IPS DF 6.9 (cell line): Measurements from ENCODE around the gene STPG1.
A peak's percentile ranks its signal among the peaks of the same experiment; 100 is the strongest.

Experiments
- DNase-seq: peaks from one replicate; pipeline ENCODE4 v3.0.0-alpha.2; 2013; ENCODE audit warnings: low read depth, low spot score
- H3K27ac ChIP-seq: one replicate; pipeline ENCODE4 v1.5.1; 2013; ENCODE audit warnings: low read length, control low read depth
- H3K27me3 ChIP-seq: 2 replicates; pipeline ENCODE4 v1.6.1; 2013; ENCODE audit warnings: mild to moderate bottlenecking, low read length; ENCODE audit not compliant: control insufficient read depth, insufficient read depth
- H3K36me3 ChIP-seq: 2 replicates; pipeline ENCODE4 v1.6.1; 2013; ENCODE audit warnings: low read length; ENCODE audit not compliant: control insufficient read depth, insufficient read depth
- H3K4me1 ChIP-seq: 2 replicates; pipeline ENCODE4 v1.6.1; 2013; ENCODE audit warnings: low read length; ENCODE audit not compliant: control insufficient read depth, insufficient read depth
- H3K4me3 ChIP-seq: 2 replicates; pipeline ENCODE4 v1.5.1; 2013; ENCODE audit warnings: mild to moderate bottlenecking, low read length
- H3K9me3 ChIP-seq: 2 replicates; pipeline ENCODE4 v1.6.1; 2013; ENCODE audit warnings: low read length, inconsistent platforms; ENCODE audit not compliant: control insufficient read depth, insufficient read depth
- WGBS: extraction: QIAGEN DNeasy Blood & Tissue Kit; methylation state at CpG from one replicate; pipeline ENCODE4 v1.1.7; 2013; ENCODE audit warnings: mixed read lengths, missing lambda C conversion rate; ENCODE audit not compliant: insufficient read length, insufficient coverage; 5-methylcytosine and 5-hydroxymethylcytosine counted together

STPG1 gene

DNA sequence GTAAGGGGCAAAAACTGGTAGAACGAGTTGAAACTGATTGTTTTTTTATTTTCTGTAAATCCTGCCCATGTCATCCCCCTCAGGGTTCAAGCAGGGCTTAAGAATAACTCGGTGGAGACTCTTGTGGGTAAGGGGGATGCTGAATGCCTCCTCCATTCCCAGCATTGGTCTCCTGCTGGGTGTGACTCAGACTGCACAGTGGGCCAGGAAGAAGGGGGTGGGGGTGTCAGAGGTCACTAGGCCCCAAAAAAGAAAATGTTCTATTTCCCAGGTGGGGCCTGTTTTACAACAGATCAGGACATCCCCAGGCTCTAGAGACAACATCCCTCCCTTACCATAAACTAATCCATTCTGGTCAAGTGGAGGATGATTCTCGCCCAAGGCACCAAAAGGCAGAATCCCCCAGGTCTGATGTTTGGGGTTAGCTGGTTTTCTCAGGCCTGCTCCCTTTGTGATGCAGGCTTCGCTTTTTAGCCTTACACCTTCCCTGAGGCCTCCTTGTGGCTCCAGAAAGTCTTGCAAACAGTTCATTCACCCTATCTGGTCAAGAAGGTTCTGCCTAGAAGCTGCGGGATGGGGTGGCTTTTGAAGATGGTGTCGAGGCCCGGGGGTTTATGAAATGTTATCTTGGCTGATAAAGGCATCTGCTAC is 105.1 kb downstream of the STPG1 start:
- Histone ChIP-seq H3K9me3 (no peaks in the 10 kb centered on the region), H3K27me3 (no peaks in the 10 kb centered on the region), H3K36me3 (no peaks in the 10 kb centered on the region), H3K27ac (no peak overlapping the region), H3K4me1 (peaks cover 14% of the 10 kb centered on the region; the same call in 1 of the 2 replicates), H3K4me3 (no peak overlapping the region)
- no CpG with 5 or more reads among the region's 7 CpGs for WGBS
- peak; percentile 66 for DNase-seq
